Retinal pigment epithelial cell (primary cell): Measurements from ENCODE around the gene TRA2B.
"Not testable (repeated sequence)": the region's sequence is repeated elsewhere in the genome, so short reads cannot be mapped to it uniquely, and the experiment has no call there.

Experiments used
- DNase-seq: peaks from one replicate; pipeline ENCODE4 v3.0.0-alpha.2; 2010; ENCODE audit warnings: low read depth
- H3K4me3 ChIP-seq: 2 replicates; pipeline ENCODE4 v1.5.1; 2011; ENCODE audit warnings: mild to moderate bottlenecking, low read length, control low read depth, moderate library complexity
- CTCF ChIP-seq: conservative IDR thresholded peaks from 2 replicates; pipeline ENCODE4 v1.5.1; 2011; ENCODE audit warnings: low read depth, low read length, control low read depth, inconsistent platforms

TRA2B gene

GRCh38 chr3:185915642-185916041, 22.2 kb downstream of the TRA2B start:
- no peak for TF ChIP-seq CTCF
- H3K4me3 ChIP-seq = no peak overlapping the region
- DNase-seq = no peak

- no peak for DNase-seq
- TF ChIP-seq CTCF = no peak
These were observed 22.7 kb downstream of the TRA2B start for GRCh38 chr3:185914911-185915629.

GRCh38 chr3:185912929-185913901, 24.6 kb downstream of the TRA2B start:
- TF ChIP-seq CTCF = no peak
- H3K4me3 ChIP-seq = no peak overlapping the region
- DNase-seq = no peak

More at GRCh38 chr3:185914911-185915629, 22.7 kb downstream of the TRA2B start:
- H3K4me3 ChIP-seq = no peak overlapping the region

GRCh38 chr3:185912512-185912911, 25.3 kb downstream of the TRA2B start:
- no peak for TF ChIP-seq CTCF
- no peak overlapping the region for H3K4me3 ChIP-seq
- DNase-seq = no peak

- not testable (repeated sequence) for H3K4me3 ChIP-seq, DNase-seq
These were observed 26.8 kb downstream of the TRA2B start for GRCh38 chr3:185911076-185911448.

- not testable (repeated sequence) for DNase-seq, H3K4me3 ChIP-seq
These were observed 27.3 kb downstream of the TRA2B start for GRCh38 chr3:185910322-185911075.

- not testable (repeated sequence) for DNase-seq, H3K4me3 ChIP-seq
These were observed 27.9 kb downstream of the TRA2B start for GRCh38 chr3:185909913-185910312.

- peak; percentile 77 for DNase-seq
- no peak overlapping the region for H3K4me3 ChIP-seq
- no peak for TF ChIP-seq CTCF
These were observed 37.6 kb downstream of the TRA2B start for GRCh38 chr3:185900228-185900627.
